Keratinocyte (primary cell): Measurements from ENCODE around the gene FGF19. TPM values are rescaled to one million over a fixed set of nuclear protein-coding genes. Genes with fewer than 3 reads are reported as not detected.

ENCODE experiments used
- DNase-seq: peaks from one replicate; pipeline ENCODE4 v3.0.0-alpha.2; 2011; ENCODE audit warnings: low read depth, missing footprints, low spot score
- FAIRE-seq: peaks from 2 replicates; lab custom pipeline; 2011; peaks lifted over from hg19 to GRCh38; lab: Jason Lieb, UNC
- H2AFZ ChIP-seq: 2 replicates; pipeline ENCODE4 v1.6.0; 2012; ENCODE audit warnings: low read length, control low read depth, inconsistent platforms; ENCODE audit not compliant: control insufficient read depth
- H3K27ac ChIP-seq: 2 replicates; pipeline ENCODE4 v1.5.1; 2011; ENCODE audit warnings: low read length; ENCODE audit not compliant: control insufficient read depth, insufficient read depth
- H3K27me3 ChIP-seq: 3 replicates; pipeline ENCODE4 v1.6.0; 2011; ENCODE audit warnings: low read length; ENCODE audit not compliant: control insufficient read depth, insufficient read depth; ENCODE audit errors: extremely low read depth
- H3K36me3 ChIP-seq, 2 experiments: 2 replicates in 1 of 2; 3 replicates in 1 of 2; pipeline ENCODE4 v1.5.1; 2011; ENCODE audit warnings: low read length in 2 of 2, mild to moderate bottlenecking in 1 of 2; ENCODE audit not compliant: control insufficient read depth in 2 of 2, insufficient read depth in 2 of 2; ENCODE audit errors: extremely low read depth in 1 of 2
- H3K4me1 ChIP-seq: 3 replicates; pipeline ENCODE4 v1.5.1; 2011; ENCODE audit warnings: low read length; ENCODE audit not compliant: control insufficient read depth, insufficient read depth; ENCODE audit errors: extremely low read depth
- H3K4me2 ChIP-seq: 3 replicates; pipeline ENCODE4 v1.6.0; 2011; ENCODE audit warnings: low read depth, low read length; ENCODE audit not compliant: control insufficient read depth, insufficient read depth; ENCODE audit errors: extremely low read depth
- H3K4me3 ChIP-seq, 3 experiments: fragments of 200-600 bp in 1 of 3; sonication (generic) in 1 of 3; 2 replicates in 2 of 3; 3 replicates in 1 of 3; pipeline ENCODE4 v1.5.1; 2011 to 2016; ENCODE audit warnings: low read length in 3 of 3, mild to moderate bottlenecking in 3 of 3, control low read depth in 2 of 3, inconsistent platforms in 1 of 3, low read depth in 1 of 3, mixed read lengths in 1 of 3, mixed run types in 1 of 3, moderate library complexity in 1 of 3; ENCODE audit not compliant: control insufficient read depth in 2 of 3, insufficient read depth in 2 of 3; ENCODE audit errors: extremely low read depth in 1 of 3
- H3K79me2 ChIP-seq: 2 replicates; pipeline ENCODE4 v1.6.0; 2012; ENCODE audit warnings: low read length; ENCODE audit not compliant: control insufficient read depth, insufficient read depth
- H3K9ac ChIP-seq: 3 replicates; pipeline ENCODE4 v1.6.0; 2011; ENCODE audit warnings: low read length; ENCODE audit not compliant: control insufficient read depth, insufficient read depth; ENCODE audit errors: extremely low read depth
- H3K9me1 ChIP-seq: 3 replicates; pipeline ENCODE4 v1.6.0; 2011; ENCODE audit warnings: low read length; ENCODE audit not compliant: control insufficient read depth, insufficient read depth; ENCODE audit errors: extremely low read depth
- H3K9me3 ChIP-seq: 2 replicates; pipeline ENCODE4 v1.5.1; 2012; ENCODE audit warnings: low read depth, low read length; ENCODE audit not compliant: control insufficient read depth
- H4K20me1 ChIP-seq: 3 replicates; pipeline ENCODE4 v1.6.0; 2011; ENCODE audit warnings: low read length; ENCODE audit not compliant: control insufficient read depth, insufficient read depth; ENCODE audit errors: extremely low read depth
- CTCF ChIP-seq, 3 experiments: IDR thresholded peaks in 1 of 3; conservative IDR thresholded peaks in 1 of 3; optimal IDR thresholded peaks in 1 of 3; 2 replicates in 2 of 3; 3 replicates in 1 of 3; pipeline versions ENCODE3 to v1.5.1; 2011; ENCODE audit warnings: low read length in 3 of 3, mild to moderate bottlenecking in 3 of 3, moderate library complexity in 2 of 3, control low read depth in 1 of 3, inconsistent platforms in 1 of 3; ENCODE audit not compliant: insufficient read depth in 2 of 3; ENCODE audit errors: extremely low read depth in 1 of 3
- EZH2 ChIP-seq: IDR thresholded peaks from one replicate; pipeline ENCODE4 v1.6.1; 2012; ENCODE audit warnings: inconsistent platforms, mild to moderate bottlenecking, low read length, moderate library complexity
- dilution Hi-C: fragments of 300-500 bp; cut with MboI; formaldehyde crosslinking; loops from one replicate; pipeline ENCODE4 v1.7.0; 2020; ENCODE audit warnings: low sequenced_read_pairs; ENCODE audit not compliant: extremely low pct_ligation_motif_present
- polyA plus RNA-seq, 5 experiments: library from polyadenylated mRNA; depleted of rRNA in 3 of 5; stranded (reverse) in 3 of 5; stranded (forward) in 1 of 5; unstranded in 1 of 5; fragments of >200 nt; gene quantifications; 1 replicate in 1 of 5; 2 replicates in 3 of 5; 3 replicates in 1 of 5; pipeline versions ENCODE4 v1.2.1 to v1.2.3, GENCODE V29; 2011 to 2012; ENCODE audit warnings: missing spikeins in 2 of 5, low read depth in 1 of 5, low replicate concordance in 1 of 5

The FGF19 gene
- polyA plus RNA-seq, 1 donor (not counting 4 experiments of a cell fraction or from before 2014, with no cell fraction given): 0.08 TPM

- no peaks in the 10 kb centered on the region for H3K9me3 ChIP-seq
- no peak overlapping the region for H3K9ac ChIP-seq
- no peaks in the 10 kb centered on the region for H3K79me2 ChIP-seq
- H3K27ac ChIP-seq: no peak overlapping the region
- no peaks in the 10 kb centered on the region for H3K36me3 ChIP-seq
- no peak overlapping the region for H2AFZ ChIP-seq
- H3K4me2 ChIP-seq: no peak overlapping the region
- no peaks in the 10 kb centered on the region for H3K9me1 ChIP-seq
- no peaks in the 10 kb centered on the region for H3K4me1 ChIP-seq
- no peak overlapping the region for H3K4me3 ChIP-seq
- DNase-seq (no peak), FAIRE-seq (no peak)
- TF ChIP-seq EZH2 (no peak), CTCF (optimal IDR thresholded peaks at IDR 0.05 in 1 of 3, IDR thresholded peaks at IDR 0.05 in 1 of 3, conservative IDR thresholded peaks at IDR 0.05 in 1 of 3; ENCODE audit: extremely low read depth in 1 of 3, insufficient read depth in 2 of 3, low read length in 3 of 3) (no peak)
- no peaks in the 10 kb centered on the region for H4K20me1 ChIP-seq
- peaks cover 27% of the 10 kb centered on the region for H3K27me3 ChIP-seq
- dilution Hi-C loops: no loop called here
These were observed 13.3 kb upstream of the FGF19 start for GRCh38 chr11:69716891-69717747.

GRCh38 chr11:69716099-69716498 lies 12.3 kb upstream of the FGF19 start:
- Histone ChIP-seq H3K9me3 (no peaks in the 10 kb centered on the region), H3K36me3 (no peaks in the 10 kb centered on the region), H3K4me1 (no peaks in the 10 kb centered on the region), H3K4me2 (no peak overlapping the region), H3K4me3 (no peak overlapping the region), H4K20me1 (no peaks in the 10 kb centered on the region), H2AFZ (no peak overlapping the region), H3K9me1 (no peaks in the 10 kb centered on the region), H3K27me3 (peaks cover 27% of the 10 kb centered on the region), H3K27ac (no peak overlapping the region), H3K79me2 (no peaks in the 10 kb centered on the region), H3K9ac (no peak overlapping the region)
- TF ChIP-seq CTCF (optimal IDR thresholded peaks at IDR 0.05 in 1 of 3, IDR thresholded peaks at IDR 0.05 in 1 of 3, conservative IDR thresholded peaks at IDR 0.05 in 1 of 3; ENCODE audit: extremely low read depth in 1 of 3, insufficient read depth in 2 of 3, low read length in 3 of 3): no peak
- TF ChIP-seq EZH2: no peak
- DNase-seq (no peak), FAIRE-seq (no peak)
- dilution Hi-C loops: no loop called here
